IMR-90 (cell line): ENCODE results near the gene SLC22A5. TPM values are rescaled to one million over a fixed set of nuclear protein-coding genes. Genes with fewer than 3 reads are reported as not detected.

Source experiments
- ATAC-seq: fragments of 200-7000 bp; cut with Tn5 transposase; 2 replicates; pipeline ENCODE4 v1.9.1; 2020; ENCODE audit warnings: low read depth, mild to moderate bottlenecking, moderate library complexity
- BruUV-seq: library from RNA; stranded (reverse); fragments of 400-500 nt; replicated peaks from 2 replicates; lab custom pipeline; 2021; lab: Mats Ljungman, UMichigan
- CTCF ChIA-PET: fragments of 300-600 bp; formaldehyde crosslinking; extraction: SDS; loops from one replicate; lab custom pipeline; 2021; ENCODE audit warnings: antibody characterized with exemption; lab: Yijun Ruan, JAX
- POLR2A ChIA-PET: fragments of 300-600 bp; sonication (Branson Sonifier 250); formaldehyde crosslinking; loops from one replicate; lab custom pipeline; 2022; ENCODE audit warnings: antibody characterized with exemption; ENCODE audit not compliant: unreplicated experiment; lab: Charles Lee
- DNase-seq: peaks from one replicate; pipeline ENCODE4 v3.0.0; 2013
- H2AFZ ChIP-seq: replicated peaks from 2 replicates; pipeline ENCODE3; 2013; ENCODE audit warnings: low read length, mild to moderate bottlenecking; ENCODE audit not compliant: poor library complexity
- H2AK5ac ChIP-seq: 2 replicates; pipeline ENCODE4 v1.6.1; 2013; ENCODE audit warnings: low read depth, low read length, inconsistent platforms
- H2AK9ac ChIP-seq: replicated peaks from 2 replicates; pipeline ENCODE3; 2013; ENCODE audit warnings: mild to moderate bottlenecking, low read depth, low read length, moderate library complexity; ENCODE audit not compliant: poor library complexity
- H2BK120ac ChIP-seq: 2 replicates; pipeline ENCODE4 v1.6.1; 2013; ENCODE audit warnings: low read depth, low read length, inconsistent platforms
- H2BK15ac ChIP-seq: 3 replicates; pipeline ENCODE4 v1.6.1; 2013; ENCODE audit warnings: low read depth, low read length, inconsistent platforms
- H2BK20ac ChIP-seq: 2 replicates; pipeline ENCODE4 v1.6.1; 2013; ENCODE audit warnings: low read depth, mild to moderate bottlenecking, inconsistent platforms, low read length, moderate library complexity
- H2BK5ac ChIP-seq: 2 replicates; pipeline ENCODE4 v1.6.1; 2013; ENCODE audit warnings: mild to moderate bottlenecking, low read depth, low read length, inconsistent platforms; ENCODE audit not compliant: poor library complexity, severe bottlenecking
- H3K14ac ChIP-seq: replicated peaks from 2 replicates; pipeline ENCODE4 v1.6.1; 2013; ENCODE audit warnings: low read depth, low read length, inconsistent platforms
- H3K18ac ChIP-seq: 2 replicates; pipeline ENCODE4 v1.6.1; 2013; ENCODE audit warnings: low read depth, low read length, control low read depth
- H3K23ac ChIP-seq: 2 replicates; pipeline ENCODE4 v1.6.1; 2013; ENCODE audit warnings: low read depth, low read length, inconsistent platforms
- H3K27ac ChIP-seq: 2 replicates; pipeline ENCODE4 v1.5.1; 2013; ENCODE audit warnings: mild to moderate bottlenecking, control low read depth, low read length; ENCODE audit not compliant: insufficient read depth
- H3K27me3 ChIP-seq: 2 replicates; pipeline ENCODE4 v1.6.1; 2013; ENCODE audit warnings: low read length; ENCODE audit not compliant: control insufficient read depth, insufficient read depth
- H3K36me3 ChIP-seq: 2 replicates; pipeline ENCODE4 v1.6.1; 2013; ENCODE audit warnings: low read length, mixed read lengths; ENCODE audit not compliant: control insufficient read depth, insufficient read depth
- H3K4ac ChIP-seq: 2 replicates; pipeline ENCODE4 v1.6.1; 2013; ENCODE audit warnings: low read depth, low read length, inconsistent platforms
- H3K4me1 ChIP-seq: 2 replicates; pipeline ENCODE4 v1.6.1; 2013; ENCODE audit warnings: low read length, mixed read lengths; ENCODE audit not compliant: control insufficient read depth, insufficient read depth
- H3K4me2 ChIP-seq: 2 replicates; pipeline ENCODE4 v1.6.1; 2013; ENCODE audit warnings: low read depth, mild to moderate bottlenecking, control low read depth, low read length, moderate library complexity
- H3K4me3 ChIP-seq: 2 replicates; pipeline ENCODE4 v1.5.1; 2013; ENCODE audit warnings: low read depth, mild to moderate bottlenecking, control low read depth, low read length, moderate library complexity; ENCODE audit not compliant: insufficient read depth
- H3K56ac ChIP-seq: 2 replicates; pipeline ENCODE4 v1.6.1; 2013; ENCODE audit warnings: low read length, inconsistent platforms; ENCODE audit not compliant: insufficient read depth; ENCODE audit errors: extremely low read depth
- H3K79me1 ChIP-seq, 2 experiments: 2 replicates each; pipeline ENCODE4 v1.6.1; 2013; ENCODE audit warnings: low read length in 2 of 2, inconsistent platforms in 1 of 2, low read depth in 1 of 2
- H3K9ac ChIP-seq: 2 replicates; pipeline ENCODE4 v1.6.1; 2013; ENCODE audit warnings: low read depth, low read length, control low read depth
- H3K9me1 ChIP-seq: 2 replicates; pipeline ENCODE4 v1.6.1; 2013; ENCODE audit warnings: low read length, inconsistent platforms; ENCODE audit not compliant: insufficient read depth
- H3K9me3 ChIP-seq: 2 replicates; pipeline ENCODE4 v1.6.1; 2013; ENCODE audit warnings: low read length; ENCODE audit not compliant: control insufficient read depth, insufficient read depth
- H4K20me1 ChIP-seq: 2 replicates; pipeline ENCODE4 v1.6.1; 2013; ENCODE audit warnings: low read length, inconsistent platforms; ENCODE audit not compliant: insufficient read depth
- H4K5ac ChIP-seq: 2 replicates; pipeline ENCODE4 v1.6.1; 2013; ENCODE audit warnings: mild to moderate bottlenecking, low read depth, low read length, control low read depth
- H4K8ac ChIP-seq, 2 experiments: 2 replicates each; pipeline ENCODE4 v1.6.1; 2013; ENCODE audit warnings: low read depth in 2 of 2, low read length in 2 of 2, control low read depth in 1 of 2, inconsistent platforms in 1 of 2
- H4K91ac ChIP-seq: 2 replicates; pipeline ENCODE4 v1.6.1; 2013; ENCODE audit warnings: low read depth, low read length, inconsistent platforms; ENCODE audit not compliant: insufficient read depth
- BHLHE40 ChIP-seq: fragments of 150-350 bp; IDR thresholded peaks from 2 replicates; pipeline ENCODE4 v1.6.1; 2016; ENCODE audit warnings: mild to moderate bottlenecking, low read depth, low read length
- CEBPB ChIP-seq: IDR thresholded peaks from 2 replicates; pipeline ENCODE4 v1.6.1; 2012; ENCODE audit warnings: low read depth, low read length, improper control_type of control experiment
- CHD1 ChIP-seq: IDR thresholded peaks from 2 replicates; pipeline ENCODE4 v1.6.1; 2012; ENCODE audit warnings: low read depth, low read length, improper control_type of control experiment
- ELK1 ChIP-seq: fragments of 150-350 bp; IDR thresholded peaks from 2 replicates; pipeline ENCODE4 v1.6.1; 2016; ENCODE audit warnings: low read depth, mild to moderate bottlenecking, low read length, moderate library complexity, borderline replicate concordance
- FOS ChIP-seq: fragments of 150-350 bp; IDR thresholded peaks from 2 replicates; pipeline ENCODE4 v1.6.1; 2016; ENCODE audit warnings: low read depth, low read length
- MAFK ChIP-seq: IDR thresholded peaks from 2 replicates; pipeline ENCODE4 v1.6.1; 2012; ENCODE audit warnings: low read depth, low read length, improper control_type of control experiment
- MAZ ChIP-seq: IDR thresholded peaks from 2 replicates; pipeline ENCODE4 v1.6.1; 2012; ENCODE audit warnings: low read depth, mild to moderate bottlenecking, low read length, improper control_type of control experiment, moderate library complexity, borderline replicate concordance
- MXI1 ChIP-seq: IDR thresholded peaks from 2 replicates; pipeline ENCODE4 v1.6.1; 2012; ENCODE audit warnings: low read depth, mild to moderate bottlenecking, low read length, moderate library complexity, borderline replicate concordance
- NFE2L2 ChIP-seq: fragments of 150-350 bp; IDR thresholded peaks from 2 replicates; pipeline ENCODE4 v1.6.1; 2016; ENCODE audit warnings: low read depth, mild to moderate bottlenecking, low read length
- POLR2A ChIP-seq: IDR thresholded peaks from 2 replicates; pipeline ENCODE4 v1.6.1; 2012; ENCODE audit warnings: mild to moderate bottlenecking, low read depth, low read length
- RAD21 ChIP-seq: IDR thresholded peaks from 2 replicates; pipeline ENCODE4 v1.6.1; 2012; ENCODE audit warnings: low read length, improper control_type of control experiment
- RCOR1 ChIP-seq: IDR thresholded peaks from 2 replicates; pipeline ENCODE4 v1.6.1; 2012; ENCODE audit warnings: mild to moderate bottlenecking, low read length, improper control_type of control experiment; ENCODE audit not compliant: insufficient replicate concordance
- RFX5 ChIP-seq: IDR thresholded peaks from 2 replicates; pipeline ENCODE4 v1.8.0; 2012; ENCODE audit warnings: low read depth, mild to moderate bottlenecking, low read length, moderate library complexity
- SMC3 ChIP-seq: fragments of 150-350 bp; IDR thresholded peaks from 2 replicates; pipeline ENCODE4 v1.6.1; 2016; ENCODE audit warnings: low read depth, mild to moderate bottlenecking, antibody characterized with exemption, low read length, moderate library complexity
- WGBS, 2 experiments: methylation state at CpG; one replicate each; pipeline versions ENCODE4 v1.1.5 to v1.1.7; 2013; ENCODE audit warnings: missing lambda C conversion rate in 2 of 2; ENCODE audit not compliant: insufficient read length in 1 of 2; ENCODE audit errors: extremely low coverage in 2 of 2; 5-methylcytosine and 5-hydroxymethylcytosine counted together
- dilution Hi-C: fragments of 300-500 bp; cut with HindIII; formaldehyde crosslinking; loops from one replicate; pipeline ENCODE4 v1.14.3; 2018; ENCODE audit warnings: low sequenced_read_pairs; ENCODE audit not compliant: unreplicated experiment
- in situ Hi-C: fragments of 300-500 bp; cut with MboI; formaldehyde crosslinking; loops from 3 replicates; pipeline ENCODE4 v1.14.3; 2019; ENCODE audit warnings: low sequenced_read_pairs, inconsistent platforms, mixed read lengths
- intact Hi-C: fragments of 100-400 bp; cut with micrococcal nuclease; formaldehyde crosslinking; loops from 2 replicates; pipeline ENCODE4 v1.10.0; 2022
- polyA plus RNA-seq, 3 experiments: library from polyadenylated mRNA; depleted of rRNA; stranded (reverse); fragments of >200 nt; gene quantifications; 2 replicates each; pipeline ENCODE4 v1.2.3, GENCODE V29; 2012; ENCODE audit warnings: low replicate concordance in 1 of 3
- total RNA-seq: library from RNA; depleted of rRNA; stranded (reverse); fragments of >200 nt; gene quantifications from 2 replicates; pipeline ENCODE4 v1.2.3, GENCODE V29; 2012
- TF ChIP-seq, protein P1 (sequence below): fragments of 150-350 bp; IDR thresholded peaks from 2 replicates; pipeline ENCODE4 v1.6.1; 2017; ENCODE audit warnings: mild to moderate bottlenecking, antibody characterized with exemption, low read length, low read depth
- TF ChIP-seq, protein P2 (sequence below): conservative IDR thresholded peaks from 2 replicates; pipeline ENCODE4 v1.5.1; 2012; ENCODE audit warnings: mild to moderate bottlenecking, low read depth, low read length, improper control_type of control experiment

SLC22A5 gene
- total and polyA plus RNA-seq, 2 of the 4 experiments (the other 2 are of a cell fraction), result 6.1 to 7.1 TPM

- H3K4me2 ChIP-seq, result no peak overlapping the region
- H3K4ac ChIP-seq, result no peak overlapping the region
- H3K4me3 ChIP-seq, result no peak overlapping the region
- no peak overlapping the region for H2BK120ac ChIP-seq
- H4K8ac ChIP-seq, result no peak overlapping the region
- CTCF ChIA-PET, result no interaction called here
- intact Hi-C loops (loop anchor here (5.0 to 10.0 kb wide), 3 partner anchors 203 to 703 kb away; no protein-coding TSS in a partner anchor), dilution Hi-C loops (no loop called here), in situ Hi-C loops (loop anchor here (10.0 kb wide), 1 partner anchor 333 kb away; no protein-coding TSS in a partner anchor)
- peaks cover 0 to 4% of the 10 kb centered on the region in 2 experiments; a peak in 1 of 4 replicates for H3K79me1 ChIP-seq
- no peak overlapping the region for H3K56ac ChIP-seq
- BruUV-seq, result no TSS peak
- WGBS, 2 experiments, result 100% methylated on average over 1 of the region's 1 CpG; no CpG with 5 or more reads in 1 of the 2 experiments
- H2AK9ac ChIP-seq, result no peak overlapping the region
- DNase-seq, result no peak
- no peak overlapping the region for H3K23ac ChIP-seq
- H3K14ac ChIP-seq, result no peak overlapping the region
- POLR2A ChIA-PET, result no interaction called here
- H3K18ac ChIP-seq, result no peak overlapping the region
- no peak overlapping the region for H2BK20ac ChIP-seq
- H3K9ac ChIP-seq, result no peak overlapping the region
- no peaks in the 10 kb centered on the region for H4K20me1 ChIP-seq
- ATAC-seq, result no peak
- H4K5ac ChIP-seq, result no peak overlapping the region
- H3K27me3 ChIP-seq, result no peaks in the 10 kb centered on the region
- no peak for TF ChIP-seq SMC3
- TF ChIP-seq CEBPB, result no peak
- TF ChIP-seq, protein P1, sequence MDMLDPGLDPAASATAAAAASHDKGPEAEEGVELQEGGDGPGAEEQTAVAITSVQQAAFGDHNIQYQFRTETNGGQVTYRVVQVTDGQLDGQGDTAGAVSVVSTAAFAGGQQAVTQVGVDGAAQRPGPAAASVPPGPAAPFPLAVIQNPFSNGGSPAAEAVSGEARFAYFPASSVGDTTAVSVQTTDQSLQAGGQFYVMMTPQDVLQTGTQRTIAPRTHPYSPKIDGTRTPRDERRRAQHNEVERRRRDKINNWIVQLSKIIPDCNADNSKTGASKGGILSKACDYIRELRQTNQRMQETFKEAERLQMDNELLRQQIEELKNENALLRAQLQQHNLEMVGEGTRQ, result no peak
- TF ChIP-seq ELK1, result no peak
- no peak for TF ChIP-seq RCOR1
- TF ChIP-seq RAD21, result no peak
- TF ChIP-seq BHLHE40, result no peak
- TF ChIP-seq, protein P2, sequence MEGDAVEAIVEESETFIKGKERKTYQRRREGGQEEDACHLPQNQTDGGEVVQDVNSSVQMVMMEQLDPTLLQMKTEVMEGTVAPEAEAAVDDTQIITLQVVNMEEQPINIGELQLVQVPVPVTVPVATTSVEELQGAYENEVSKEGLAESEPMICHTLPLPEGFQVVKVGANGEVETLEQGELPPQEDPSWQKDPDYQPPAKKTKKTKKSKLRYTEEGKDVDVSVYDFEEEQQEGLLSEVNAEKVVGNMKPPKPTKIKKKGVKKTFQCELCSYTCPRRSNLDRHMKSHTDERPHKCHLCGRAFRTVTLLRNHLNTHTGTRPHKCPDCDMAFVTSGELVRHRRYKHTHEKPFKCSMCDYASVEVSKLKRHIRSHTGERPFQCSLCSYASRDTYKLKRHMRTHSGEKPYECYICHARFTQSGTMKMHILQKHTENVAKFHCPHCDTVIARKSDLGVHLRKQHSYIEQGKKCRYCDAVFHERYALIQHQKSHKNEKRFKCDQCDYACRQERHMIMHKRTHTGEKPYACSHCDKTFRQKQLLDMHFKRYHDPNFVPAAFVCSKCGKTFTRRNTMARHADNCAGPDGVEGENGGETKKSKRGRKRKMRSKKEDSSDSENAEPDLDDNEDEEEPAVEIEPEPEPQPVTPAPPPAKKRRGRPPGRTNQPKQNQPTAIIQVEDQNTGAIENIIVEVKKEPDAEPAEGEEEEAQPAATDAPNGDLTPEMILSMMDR, result no peak
- TF ChIP-seq MAFK, result no peak
- TF ChIP-seq FOS, result no peak
- TF ChIP-seq MAZ, result no peak
- TF ChIP-seq RFX5, result no peak
- no peak for TF ChIP-seq MXI1
- TF ChIP-seq NFE2L2, result no peak
- no peak for TF ChIP-seq POLR2A
- TF ChIP-seq CHD1, result no peak
- H3K27ac ChIP-seq, result no peak overlapping the region
- peaks cover 6% of the 10 kb centered on the region for H3K4me1 ChIP-seq
- H2BK15ac ChIP-seq, result no peak overlapping the region
- no peak overlapping the region for H2AK5ac ChIP-seq
- no peak overlapping the region for H2AFZ ChIP-seq
- H2BK5ac ChIP-seq, result no peak overlapping the region
- no peaks in the 10 kb centered on the region for H3K36me3 ChIP-seq
- H3K9me1 ChIP-seq, result 0 out of 2 replicates have a peak, but pooled peaks cover under 1% of the 10 kb centered on the region
- H3K9me3 ChIP-seq, result no peaks in the 10 kb centered on the region
- H4K91ac ChIP-seq, result no peak overlapping the region
Observed at GRCh38 chr5:132381614-132382013, 12.1 kb downstream of the SLC22A5 start.
